Endodermal cell (in vitro differentiated cells): ENCODE results near the gene AP4B1. TPM values are rescaled to one million over a fixed set of nuclear protein-coding genes. Genes with fewer than 3 reads are reported as not detected.

Source experiments
- DNase-seq: peaks from one replicate; pipeline ENCODE4 v3.0.0-alpha.2; 2017
- H3K27ac ChIP-seq: 2 replicates; pipeline ENCODE4 v1.5.1; 2013; ENCODE audit warnings: mild to moderate bottlenecking, low read depth, low read length, moderate library complexity
- H3K27me3 ChIP-seq: 2 replicates; pipeline ENCODE4 v1.6.1; 2013; ENCODE audit warnings: mild to moderate bottlenecking, low read length, moderate library complexity; ENCODE audit not compliant: insufficient read depth, control insufficient read depth, poor library complexity, severe bottlenecking
- H3K36me3 ChIP-seq: 2 replicates; pipeline ENCODE4 v1.7.0; 2013; ENCODE audit warnings: mild to moderate bottlenecking, low read length, moderate library complexity; ENCODE audit not compliant: control insufficient read depth, insufficient read depth
- H3K4me1 ChIP-seq: one replicate; pipeline ENCODE4 v1.7.0; 2013; ENCODE audit warnings: low read length; ENCODE audit not compliant: control insufficient read depth, insufficient read depth
- H3K4me3 ChIP-seq: 2 replicates; pipeline ENCODE4 v1.5.1; 2013; ENCODE audit warnings: mild to moderate bottlenecking, low read length, moderate library complexity
- H3K9ac ChIP-seq: 2 replicates; pipeline ENCODE4 v1.6.1; 2013; ENCODE audit warnings: mild to moderate bottlenecking, low read length, moderate library complexity; ENCODE audit not compliant: poor library complexity, severe bottlenecking; ENCODE audit errors: extremely low read depth
- H3K9me3 ChIP-seq: 2 replicates; pipeline ENCODE4 v1.6.1; 2013; ENCODE audit warnings: mild to moderate bottlenecking, low read length, moderate library complexity; ENCODE audit not compliant: control insufficient read depth
- H3K27ac Mint-ChIP-seq: 2 replicates; pipeline ENCODE4 v1.8.0; 2020; ENCODE audit warnings: mixed read lengths
- H3K27me3 Mint-ChIP-seq: 2 replicates; pipeline ENCODE4 v1.8.0; 2021; ENCODE audit warnings: mild to moderate bottlenecking, mixed read lengths; ENCODE audit not compliant: insufficient read depth
- H3K36me3 Mint-ChIP-seq: 2 replicates; pipeline ENCODE4 v1.8.0; 2020; ENCODE audit warnings: low read depth, mixed read lengths
- H3K4me1 Mint-ChIP-seq: 2 replicates; pipeline ENCODE4 v1.8.0; 2020; ENCODE audit warnings: mixed read lengths
- H3K4me3 Mint-ChIP-seq: 2 replicates; pipeline ENCODE4 v1.8.0; 2020; ENCODE audit warnings: mild to moderate bottlenecking, moderate library complexity, mixed read lengths
- H3K9me3 Mint-ChIP-seq: 2 replicates; pipeline ENCODE4 v1.8.0; 2020; ENCODE audit warnings: mild to moderate bottlenecking, mixed read lengths
- CTCF ChIP-seq: fragments of 200-600 bp; sonication (generic); conservative IDR thresholded peaks from 2 replicates; pipeline ENCODE4 v1.5.0; 2021; ENCODE audit warnings: antibody characterized with exemption, mild to moderate bottlenecking
- WGBS, 2 experiments: methylation state at CpG; one replicate each; pipeline versions ENCODE4 v1.1.5 to v1.1.7; 2013; ENCODE audit warnings: missing lambda C conversion rate in 2 of 2, mixed read lengths in 1 of 2; ENCODE audit not compliant: insufficient coverage in 1 of 2, insufficient read length in 1 of 2; 5-methylcytosine and 5-hydroxymethylcytosine counted together
- total RNA-seq, 2 donors: library from RNA; stranded (reverse); fragmentation: NEBNext Ultra II Directional in 1 of 2; extraction: Animal tissue kit (Norgen Biotek cat#: 25700) in 1 of 2; gene quantifications; 2 replicates in 1 of 2; 3 replicates in 1 of 2; pipeline ENCODE4 v1.2.1, GENCODE V29; 2021

Gene AP4B1
- total RNA-seq, 2 donors from 2014 or later: 9.6 to 14.7 TPM

- peaks cover 8% of the 10 kb centered on the region for H3K4me1 ChIP-seq
- H3K27ac ChIP-seq: no peak overlapping the region
- peak overlapping the region; percentile 90 for H3K4me3 ChIP-seq
- H3K9me3 Mint-ChIP-seq: no peaks in the 10 kb centered on the region
- peak overlapping the region; percentile 88 for H3K4me3 Mint-ChIP-seq
- H3K27ac Mint-ChIP-seq: no peak overlapping the region
- H3K36me3 ChIP-seq: no peaks in the 10 kb centered on the region
- H3K27me3 ChIP-seq: peaks cover 18% of the 10 kb centered on the region
- no peak for DNase-seq
- no peak for TF ChIP-seq CTCF
- peaks cover 12% of the 10 kb centered on the region for H3K27me3 Mint-ChIP-seq
- WGBS, 2 experiments: 37 to 60% methylated on average over 3 to 6 of the region's 6 CpGs
- H3K4me1 Mint-ChIP-seq: peaks cover 27% of the 10 kb centered on the region
- peak overlapping the region; percentile 70 for H3K9ac ChIP-seq
- no peaks in the 10 kb centered on the region for H3K9me3 ChIP-seq
- no peaks in the 10 kb centered on the region for H3K36me3 Mint-ChIP-seq
Measured at GRCh38 chr1:113928187-113928930, 23.8 kb upstream of the AP4B1 start.

- 91 to 94% methylated on average over 2 of the region's 2 CpGs for WGBS, 2 experiments
- no peak overlapping the region for H3K27ac Mint-ChIP-seq
- peaks cover 17% of the 10 kb centered on the region for H3K27me3 Mint-ChIP-seq
Measured at GRCh38 chr1:113924473-113924872, 19.9 kb upstream of the AP4B1 start.

GRCh38 chr1:113922957-113923356 lies 18.4 kb upstream of the AP4B1 start:
- H3K4me1 ChIP-seq: peaks cover under 1% of the 10 kb centered on the region
- H3K4me3 ChIP-seq: no peak overlapping the region
- Mint-ChIP-seq H3K27me3 (peaks cover 23% of the 10 kb centered on the region), H3K36me3 (no peaks in the 10 kb centered on the region), H3K4me3 (no peak overlapping the region), H3K4me1 (no peaks in the 10 kb centered on the region), H3K9me3 (no peaks in the 10 kb centered on the region), H3K27ac (no peak overlapping the region)
- H3K9ac ChIP-seq: no peak overlapping the region
- 60 to 71% methylated on average over 3 to 4 of the region's 4 CpGs for WGBS, 2 experiments
- H3K36me3 ChIP-seq: no peaks in the 10 kb centered on the region
- no peak overlapping the region for H3K27ac ChIP-seq
- TF ChIP-seq CTCF: no peak
- DNase-seq: no peak
- peaks cover 32% of the 10 kb centered on the region for H3K27me3 ChIP-seq
- no peaks in the 10 kb centered on the region for H3K9me3 ChIP-seq

More at GRCh38 chr1:113924473-113924872, 19.9 kb upstream of the AP4B1 start:
- Mint-ChIP-seq H3K4me3 (no peak overlapping the region), H3K4me1 (peaks cover 7% of the 10 kb centered on the region), H3K36me3 (no peaks in the 10 kb centered on the region), H3K9me3 (no peaks in the 10 kb centered on the region)
- Histone ChIP-seq H3K4me3 (no peak overlapping the region), H3K27ac (no peak overlapping the region), H3K4me1 (peaks cover 8% of the 10 kb centered on the region), H3K36me3 (no peaks in the 10 kb centered on the region), H3K9ac (no peak overlapping the region), H3K9me3 (no peaks in the 10 kb centered on the region), H3K27me3 (peaks cover 30% of the 10 kb centered on the region)
- no peak for DNase-seq
- no peak for TF ChIP-seq CTCF
